Measurements from ENCODE around the gene CYP46A1.

DNA sequence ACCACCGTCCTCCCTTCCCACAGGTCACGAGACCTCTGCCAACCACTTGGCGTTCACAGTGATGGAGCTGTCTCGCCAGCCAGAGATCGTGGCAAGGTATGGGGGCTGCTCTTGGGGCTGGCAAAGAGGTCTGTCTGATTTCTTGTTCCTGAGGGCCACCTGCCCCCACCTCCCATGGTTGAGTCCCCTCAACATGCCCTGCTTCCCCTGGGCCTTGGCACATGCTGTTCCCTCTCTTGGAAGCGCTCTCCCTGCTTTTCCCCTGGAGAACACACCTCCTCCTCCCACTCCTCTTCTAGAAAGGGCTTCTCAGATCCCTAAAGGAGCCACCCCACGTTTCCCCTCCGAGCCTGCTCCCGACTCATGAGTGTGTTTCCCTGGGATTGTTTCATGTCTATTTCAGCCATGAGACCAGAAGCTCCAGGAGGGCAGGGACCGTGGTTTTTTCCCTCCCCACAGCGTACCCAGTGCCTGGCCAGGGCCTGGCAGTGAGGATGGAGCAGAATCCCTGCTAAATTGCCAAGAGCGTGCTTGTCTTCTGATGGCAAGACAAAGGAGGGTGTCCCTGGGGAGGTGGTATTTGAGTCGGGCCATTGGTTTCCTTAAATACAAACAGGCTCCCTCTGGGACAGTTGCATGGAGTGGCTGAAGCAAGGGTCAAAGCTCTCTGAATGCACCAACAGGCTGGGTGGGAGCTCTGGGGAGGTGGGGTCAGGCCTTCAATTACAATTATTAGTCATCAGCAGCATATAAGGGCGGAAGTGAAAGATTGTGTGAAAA, 34.1 kb downstream of the CYP46A1 start:
- TF ChIP-seq, protein P1, sequence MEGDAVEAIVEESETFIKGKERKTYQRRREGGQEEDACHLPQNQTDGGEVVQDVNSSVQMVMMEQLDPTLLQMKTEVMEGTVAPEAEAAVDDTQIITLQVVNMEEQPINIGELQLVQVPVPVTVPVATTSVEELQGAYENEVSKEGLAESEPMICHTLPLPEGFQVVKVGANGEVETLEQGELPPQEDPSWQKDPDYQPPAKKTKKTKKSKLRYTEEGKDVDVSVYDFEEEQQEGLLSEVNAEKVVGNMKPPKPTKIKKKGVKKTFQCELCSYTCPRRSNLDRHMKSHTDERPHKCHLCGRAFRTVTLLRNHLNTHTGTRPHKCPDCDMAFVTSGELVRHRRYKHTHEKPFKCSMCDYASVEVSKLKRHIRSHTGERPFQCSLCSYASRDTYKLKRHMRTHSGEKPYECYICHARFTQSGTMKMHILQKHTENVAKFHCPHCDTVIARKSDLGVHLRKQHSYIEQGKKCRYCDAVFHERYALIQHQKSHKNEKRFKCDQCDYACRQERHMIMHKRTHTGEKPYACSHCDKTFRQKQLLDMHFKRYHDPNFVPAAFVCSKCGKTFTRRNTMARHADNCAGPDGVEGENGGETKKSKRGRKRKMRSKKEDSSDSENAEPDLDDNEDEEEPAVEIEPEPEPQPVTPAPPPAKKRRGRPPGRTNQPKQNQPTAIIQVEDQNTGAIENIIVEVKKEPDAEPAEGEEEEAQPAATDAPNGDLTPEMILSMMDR (IDR thresholded peaks at IDR 0.05): no peak
- no peak for TF ChIP-seq POLR2A (IDR thresholded peaks at IDR 0.05)
